Superior temporal gyrus (tissue), 1 donor: Measurements from ENCODE around the gene FOXN4.
A peak's percentile ranks its signal among the peaks of the same experiment; 100 is the strongest.

Experiments
- DNase-seq: peaks from one replicate; pipeline ENCODE4 v3.0.0-alpha.2; 2016; ENCODE audit errors: extremely low spot score

FOXN4 gene

GRCh38 chr12:109258607-109259544, 50.2 kb downstream of the FOXN4 start:
- no peak for DNase-seq

GRCh38 chr12:109258201-109258600, 50.9 kb downstream of the FOXN4 start:
- DNase-seq: no peak

- DNase-seq: no peak
Measured at GRCh38 chr12:109256011-109256410, 53.1 kb downstream of the FOXN4 start.

- DNase-seq: peak; percentile 46
Measured at GRCh38 chr12:109255377-109255776, 53.7 kb downstream of the FOXN4 start.

GRCh38 chr12:109253913-109254544, 55.1 kb downstream of the FOXN4 start:
- DNase-seq: no peak

GRCh38 chr12:109252799-109253198, 56.3 kb downstream of the FOXN4 start:
- no peak for DNase-seq

- DNase-seq: no peak
Measured at GRCh38 chr12:109250523-109250922, 58.6 kb downstream of the FOXN4 start.

GRCh38 chr12:109247831-109248654, 61.0 kb downstream of the FOXN4 start:
- DNase-seq: no peak

GRCh38 chr12:109246221-109246620, 62.9 kb downstream of the FOXN4 start:
- DNase-seq: no peak

- DNase-seq: no peak
Measured at GRCh38 chr12:109244073-109244472, 65.0 kb downstream of the FOXN4 start.

- no peak for DNase-seq
Measured at GRCh38 chr12:109241936-109242335, 67.1 kb downstream of the FOXN4 start.

GRCh38 chr12:109240365-109240764, 68.7 kb downstream of the FOXN4 start:
- DNase-seq: no peak

- DNase-seq: no peak
Measured at GRCh38 chr12:109239691-109240090, 69.4 kb downstream of the FOXN4 start.

- no peak for DNase-seq
Measured at GRCh38 chr12:109239179-109239578, 69.9 kb downstream of the FOXN4 start.

GRCh38 chr12:109236257-109236656, 72.8 kb downstream of the FOXN4 start:
- DNase-seq: peak; percentile 20

- DNase-seq: no peak
Measured at GRCh38 chr12:109234012-109234411, 75.1 kb downstream of the FOXN4 start.

- peak; percentile 83 for DNase-seq
Measured at GRCh38 chr12:109232731-109233130, 76.4 kb downstream of the FOXN4 start.

GRCh38 chr12:109230193-109230592, 78.9 kb downstream of the FOXN4 start:
- no peak for DNase-seq

- DNase-seq: no peak
Measured at GRCh38 chr12:109228664-109229063, 80.4 kb downstream of the FOXN4 start.
